Measurements from ENCODE around the gene PSMC6. TPM values are rescaled to one million over a fixed set of nuclear protein-coding genes. Genes with fewer than 3 reads are reported as not detected.
"Not testable (repeated sequence)": the region's sequence is repeated elsewhere in the genome, so short reads cannot be mapped to it uniquely, and the experiment has no call there.

The PSMC6 gene
- total RNA-seq, 4 donors from 2014 or later = 98.8 to 146 (median 125) TPM

DNA sequence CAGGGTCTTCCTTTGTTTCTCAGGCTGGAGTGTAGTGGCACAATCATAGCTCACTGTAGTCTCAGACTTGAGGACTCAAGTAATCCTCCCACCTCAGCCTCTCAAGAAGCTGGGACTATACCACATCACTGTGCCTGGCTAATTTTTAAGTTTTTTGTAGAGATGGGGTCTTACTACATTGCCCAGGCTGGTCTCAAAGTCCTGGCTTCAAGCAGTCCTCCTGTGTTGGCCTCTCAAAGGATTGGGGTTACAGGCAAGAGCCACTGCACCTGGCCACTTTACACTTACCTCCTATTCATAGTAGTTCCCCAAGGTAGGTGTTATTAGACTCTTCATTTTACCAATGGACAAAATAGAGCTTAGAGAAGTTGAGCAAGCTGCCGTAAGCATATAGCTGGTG is 52.1 kb downstream of the PSMC6 start:
- H3K4me1 ChIP-seq = no peaks in the 10 kb centered on the region
- no peak overlapping the region for H3K27ac ChIP-seq
- no peaks in the 10 kb centered on the region for H3K9me3 ChIP-seq
- DNase-seq = no peak
- TF ChIP-seq POLR2A (IDR thresholded peaks at IDR 0.05) = no peak
- TF ChIP-seq, protein P1, sequence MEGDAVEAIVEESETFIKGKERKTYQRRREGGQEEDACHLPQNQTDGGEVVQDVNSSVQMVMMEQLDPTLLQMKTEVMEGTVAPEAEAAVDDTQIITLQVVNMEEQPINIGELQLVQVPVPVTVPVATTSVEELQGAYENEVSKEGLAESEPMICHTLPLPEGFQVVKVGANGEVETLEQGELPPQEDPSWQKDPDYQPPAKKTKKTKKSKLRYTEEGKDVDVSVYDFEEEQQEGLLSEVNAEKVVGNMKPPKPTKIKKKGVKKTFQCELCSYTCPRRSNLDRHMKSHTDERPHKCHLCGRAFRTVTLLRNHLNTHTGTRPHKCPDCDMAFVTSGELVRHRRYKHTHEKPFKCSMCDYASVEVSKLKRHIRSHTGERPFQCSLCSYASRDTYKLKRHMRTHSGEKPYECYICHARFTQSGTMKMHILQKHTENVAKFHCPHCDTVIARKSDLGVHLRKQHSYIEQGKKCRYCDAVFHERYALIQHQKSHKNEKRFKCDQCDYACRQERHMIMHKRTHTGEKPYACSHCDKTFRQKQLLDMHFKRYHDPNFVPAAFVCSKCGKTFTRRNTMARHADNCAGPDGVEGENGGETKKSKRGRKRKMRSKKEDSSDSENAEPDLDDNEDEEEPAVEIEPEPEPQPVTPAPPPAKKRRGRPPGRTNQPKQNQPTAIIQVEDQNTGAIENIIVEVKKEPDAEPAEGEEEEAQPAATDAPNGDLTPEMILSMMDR (IDR thresholded peaks at IDR 0.05) = no peak
- peaks cover 3 to 11% of the 10 kb centered on the region in 2 donors for H3K36me3 ChIP-seq
- no peak overlapping the region for H3K4me3 ChIP-seq (replicated peaks in 1 of 3)
- no peaks in the 10 kb centered on the region for H3K27me3 ChIP-seq
- WGBS, 2 donors = 97 to 100% methylated on average over 1 of the region's 1 CpG
- intact Hi-C loops (cut with DNase I) = no loop called here

DNA sequence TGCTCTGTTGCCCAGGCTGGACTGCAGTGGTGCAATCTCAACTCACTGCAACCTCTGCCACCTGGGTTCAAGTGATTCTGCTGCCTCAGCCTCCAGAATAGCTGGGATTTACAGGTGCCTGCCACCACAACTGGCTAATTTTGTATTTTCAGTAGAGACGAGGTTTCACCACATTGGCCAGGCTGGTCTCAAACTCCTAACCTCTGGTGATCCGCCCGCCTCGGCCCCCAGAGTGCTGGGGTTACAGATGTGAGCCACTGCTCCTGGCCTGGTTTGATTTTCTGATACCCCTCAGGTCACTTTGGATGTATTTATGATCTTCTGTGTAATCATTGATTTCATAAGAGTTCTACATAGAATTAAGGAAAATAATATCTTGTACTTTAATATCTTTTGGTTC is 55.9 kb downstream of the PSMC6 start:
- H3K27me3 ChIP-seq = not testable (repeated sequence)

DNA sequence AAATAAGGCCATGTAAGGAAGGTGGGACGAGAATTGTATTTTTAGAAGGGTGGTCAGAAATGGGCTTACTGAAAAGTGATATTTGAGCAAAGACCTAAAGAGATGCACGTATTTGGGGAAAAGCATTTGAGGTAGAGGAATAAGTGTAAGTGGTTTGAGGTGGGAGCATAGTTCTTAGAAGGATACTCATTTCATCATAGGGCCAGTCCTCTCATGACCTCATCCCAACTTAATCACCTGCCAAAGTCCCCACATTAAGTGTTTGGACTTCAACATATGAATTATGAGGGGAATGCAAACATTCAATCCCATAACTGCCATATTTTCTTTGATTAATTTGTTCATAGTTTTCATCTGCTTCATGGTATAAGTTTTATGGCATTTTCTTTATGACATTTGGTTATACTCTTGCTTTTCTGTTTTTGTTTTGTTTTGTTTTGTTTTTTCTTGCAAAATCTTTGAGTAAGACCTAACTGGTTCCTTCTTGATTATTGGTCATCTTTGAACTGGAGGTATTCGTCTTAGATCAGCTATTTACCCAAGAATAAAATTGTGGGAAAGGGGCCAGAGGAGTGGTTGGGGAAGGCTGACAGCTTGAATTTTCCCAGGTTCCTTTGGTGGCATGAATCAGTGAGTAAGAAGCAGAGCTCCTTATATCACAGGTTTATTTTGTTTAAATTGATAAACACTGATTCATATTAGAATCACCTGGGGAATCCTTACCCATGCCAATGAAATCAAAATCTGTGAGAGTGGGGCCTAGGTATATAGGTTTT is 60.2 kb downstream of the PSMC6 start:
- no peak for DNase-seq
- H3K27me3 ChIP-seq = no peaks in the 10 kb centered on the region
- TF ChIP-seq, protein P1 (IDR thresholded peaks at IDR 0.05) = no peak
- no peak for TF ChIP-seq POLR2A (IDR thresholded peaks at IDR 0.05)
- H3K27ac ChIP-seq = no peak overlapping the region
- H3K36me3 ChIP-seq = peaks cover 0 to 7% of the 10 kb centered on the region in 2 donors
- intact Hi-C loops (cut with DNase I) = no loop called here
- WGBS, 2 donors = 93 to 97% methylated on average over 3 of the region's 3 CpGs
- H3K4me1 ChIP-seq = no peaks in the 10 kb centered on the region
- no peaks in the 10 kb centered on the region for H3K9me3 ChIP-seq
- H3K4me3 ChIP-seq (replicated peaks in 1 of 3) = no peak overlapping the region

More for the DNA sequence above, 55.9 kb downstream of the PSMC6 start:
- H3K4me3 ChIP-seq (replicated peaks in 1 of 3); intact Hi-C loops (cut with DNase I); DNase-seq; H3K4me1 ChIP-seq; H3K27ac ChIP-seq; H3K9me3 ChIP-seq: not testable (repeated sequence)
- peaks cover 3 to 11% of the 10 kb centered on the region in 2 donors for H3K36me3 ChIP-seq
- WGBS, 2 donors = 98 to 100% methylated on average over 4 of the region's 4 CpGs

DNA sequence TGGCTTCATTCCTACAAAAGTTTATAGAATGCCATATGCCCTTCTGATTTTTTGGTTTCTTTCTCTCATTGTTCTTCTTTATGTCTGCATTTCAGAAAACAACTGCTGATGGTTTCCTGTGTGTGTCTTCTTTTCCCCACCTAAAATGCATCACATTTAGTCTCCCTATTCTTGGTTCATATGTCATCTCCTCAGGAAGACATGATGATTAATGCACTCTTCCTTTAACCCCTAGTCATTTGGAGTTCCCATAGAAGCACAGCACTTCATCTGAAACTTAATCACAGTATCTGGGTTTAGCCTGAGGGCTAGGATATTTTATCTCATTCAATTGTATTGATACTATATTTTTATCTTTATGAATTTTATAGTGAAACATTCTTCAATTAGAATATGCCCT is 62.9 kb downstream of the PSMC6 start:
- Histone ChIP-seq H3K36me3 (peaks cover 0 to 7% of the 10 kb centered on the region in 2 donors), H3K4me3 (replicated peaks in 1 of 3) (no peak overlapping the region), H3K9me3 (no peaks in the 10 kb centered on the region), H3K27ac (no peak overlapping the region), H3K4me1 (no peaks in the 10 kb centered on the region), H3K27me3 (no peaks in the 10 kb centered on the region)
- no peak for TF ChIP-seq POLR2A (IDR thresholded peaks at IDR 0.05)
- TF ChIP-seq, protein P1 (IDR thresholded peaks at IDR 0.05) = no peak
- intact Hi-C loops (cut with DNase I) = no loop called here
- no peak for DNase-seq

DNA sequence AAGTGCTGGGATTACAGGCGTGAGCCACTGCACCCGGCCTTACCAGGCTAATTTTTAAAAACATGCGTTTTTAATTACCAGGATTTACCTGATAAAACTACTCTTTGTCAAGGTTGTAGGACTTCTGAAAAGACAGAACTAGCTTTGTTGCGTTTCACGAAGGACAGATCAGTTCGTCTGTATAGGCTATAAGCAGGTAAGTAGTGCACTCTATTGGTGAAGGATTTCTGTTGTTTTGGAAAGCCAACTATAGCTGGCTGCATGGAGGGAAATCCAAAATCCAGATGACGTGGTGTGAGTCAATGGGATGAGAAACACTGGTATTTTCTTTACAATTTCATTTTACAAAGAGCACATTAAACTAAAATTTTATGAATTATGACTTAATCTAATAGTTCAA is 69.8 kb downstream of the PSMC6 start:
- peaks cover 0 to 4% of the 10 kb centered on the region in 2 donors for H3K36me3 ChIP-seq

More for the DNA sequence above, 69.8 kb downstream of the PSMC6 start:
- H3K4me3 ChIP-seq (replicated peaks in 1 of 3) = no peak overlapping the region
- no peak for TF ChIP-seq POLR2A (IDR thresholded peaks at IDR 0.05)
- TF ChIP-seq, protein P1 (IDR thresholded peaks at IDR 0.05) = no peak
- WGBS, 2 donors = 88 to 91% methylated on average over 7 of the region's 7 CpGs
- DNase-seq = no peak
- no peak overlapping the region for H3K27ac ChIP-seq
- intact Hi-C loops (cut with DNase I) = no loop called here
- H3K9me3 ChIP-seq = no peaks in the 10 kb centered on the region
- no peaks in the 10 kb centered on the region for H3K27me3 ChIP-seq
- H3K4me1 ChIP-seq = no peaks in the 10 kb centered on the region

Other genes with a start within 250 kb of the PSMC6 start
- gene TXNDC16, start 154.7 kb upstream of the PSMC6 start, total RNA-seq = 10 to 100 TPM in 1 of 4 donors, 1 to 10 TPM in 3; 3.7 to 14.1 (median 7.4) TPM
- 1 to 10 TPM in 2 of 4 donors, under 1 TPM in 2; 0.20 to 1.4 (median 1.1) TPM for gene GPR137C, start 154.4 kb upstream of the PSMC6 start, total RNA-seq
- gene ERO1A, start 11.6 kb upstream of the PSMC6 start, total RNA-seq = 10 to 100 TPM; 32.2 to 55.9 (median 38.6) TPM
- 10 to 100 TPM; 13.7 to 17.1 (median 14.8) TPM for gene STYX, start 23.0 kb downstream of the PSMC6 start, total RNA-seq
- 10 to 100 TPM; 10.3 to 11.7 (median 10.6) TPM for gene GNPNAT1, start 84.4 kb downstream of the PSMC6 start, total RNA-seq
- 10 to 100 TPM; 57.1 to 98.5 (median 74.2) TPM for gene FERMT2, start 243.8 kb downstream of the PSMC6 start, total RNA-seq